Gastrocnemius medialis (tissue), 4 donors: Measurements from ENCODE around the gene FGF14.

ENCODE experiments used
- CTCF ChIP-seq, 5 experiments: fragments of 450-650 bp in 3 of 5; fragments of 200-600 bp in 2 of 5; sonication (generic) in 2 of 5; IDR thresholded peaks in 4 of 5; conservative IDR thresholded peaks in 1 of 5; 1 replicate in 4 of 5; 2 replicates in 1 of 5; pipeline ENCODE4 v1.5.1; 2016 to 2019; ENCODE audit warnings: antibody characterized with exemption in 5 of 5, mild to moderate bottlenecking in 3 of 5, moderate library complexity in 3 of 5
- POLR2A ChIP-seq, 2 donors: fragments of 450-650 bp; IDR thresholded peaks; one replicate each; pipeline ENCODE4 v1.6.1; 2017; ENCODE audit warnings: antibody characterized with exemption in 2 of 2, mild to moderate bottlenecking in 2 of 2, moderate library complexity in 2 of 2

- TF ChIP-seq CTCF (IDR thresholded peaks at IDR 0.05 in 4 of 5, conservative IDR thresholded peaks at IDR 0.05 in 1 of 5): no peak
- TF ChIP-seq POLR2A (IDR thresholded peaks at IDR 0.05): no peak
Observed at GRCh38 chr13:102298051-102298450, 103.8 kb downstream of the FGF14 start.
